ENCODE results near the gene NUTM1.

GRCh38 chr15:34370643-34371042 lies 27.5 kb downstream of the NUTM1 start:
- no peak for TF ChIP-seq POLR2A (IDR thresholded peaks at IDR 0.05)
- TF ChIP-seq CTCF (IDR thresholded peaks at IDR 0.05): no peak
